ENCODE measurements around the gene TMIGD3.

- TF ChIP-seq, protein P1, sequence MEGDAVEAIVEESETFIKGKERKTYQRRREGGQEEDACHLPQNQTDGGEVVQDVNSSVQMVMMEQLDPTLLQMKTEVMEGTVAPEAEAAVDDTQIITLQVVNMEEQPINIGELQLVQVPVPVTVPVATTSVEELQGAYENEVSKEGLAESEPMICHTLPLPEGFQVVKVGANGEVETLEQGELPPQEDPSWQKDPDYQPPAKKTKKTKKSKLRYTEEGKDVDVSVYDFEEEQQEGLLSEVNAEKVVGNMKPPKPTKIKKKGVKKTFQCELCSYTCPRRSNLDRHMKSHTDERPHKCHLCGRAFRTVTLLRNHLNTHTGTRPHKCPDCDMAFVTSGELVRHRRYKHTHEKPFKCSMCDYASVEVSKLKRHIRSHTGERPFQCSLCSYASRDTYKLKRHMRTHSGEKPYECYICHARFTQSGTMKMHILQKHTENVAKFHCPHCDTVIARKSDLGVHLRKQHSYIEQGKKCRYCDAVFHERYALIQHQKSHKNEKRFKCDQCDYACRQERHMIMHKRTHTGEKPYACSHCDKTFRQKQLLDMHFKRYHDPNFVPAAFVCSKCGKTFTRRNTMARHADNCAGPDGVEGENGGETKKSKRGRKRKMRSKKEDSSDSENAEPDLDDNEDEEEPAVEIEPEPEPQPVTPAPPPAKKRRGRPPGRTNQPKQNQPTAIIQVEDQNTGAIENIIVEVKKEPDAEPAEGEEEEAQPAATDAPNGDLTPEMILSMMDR (IDR thresholded peaks at IDR 0.05; ENCODE audit: low read depth, low read length, poor library complexity, severe bottlenecking): no peak
- TF ChIP-seq EZH2phosphoT487 (IDR thresholded peaks at IDR 0.05; ENCODE audit: borderline replicate concordance, low read length): no peak
Observed at GRCh38 chr1:111483876-111484275, 19.6 kb downstream of the TMIGD3 start.
